ENCODE data around the gene TMEM163.

- TF ChIP-seq CTCF (IDR thresholded peaks at IDR 0.05) (no peak), EZH2 (IDR thresholded peaks at IDR 0.05) (no peak), EZH2phosphoT487 (IDR thresholded peaks at IDR 0.05) (no peak)
Observed at GRCh38 chr2:134470561-134471168, 248.1 kb downstream of the TMEM163 start.

Measured in neural progenitor cell (in vitro differentiated cells).